ENCODE measurements around the gene VPS37B. TPM values are rescaled to one million over a fixed set of nuclear protein-coding genes. Genes with fewer than 3 reads are reported as not detected.

The VPS37B gene
- total RNA-seq, 2 experiments from 2014 or later, result 97.7 to 104 TPM

- no peak overlapping the region for H3K4me3 Mint-ChIP-seq
- H3K9me3 ChIP-seq (ENCODE audit: control insufficient read depth in 1 of 2, insufficient read depth in 1 of 2, low read length in 2 of 2), result no peaks in the 10 kb centered on the region
- TF ChIP-seq, protein P1, sequence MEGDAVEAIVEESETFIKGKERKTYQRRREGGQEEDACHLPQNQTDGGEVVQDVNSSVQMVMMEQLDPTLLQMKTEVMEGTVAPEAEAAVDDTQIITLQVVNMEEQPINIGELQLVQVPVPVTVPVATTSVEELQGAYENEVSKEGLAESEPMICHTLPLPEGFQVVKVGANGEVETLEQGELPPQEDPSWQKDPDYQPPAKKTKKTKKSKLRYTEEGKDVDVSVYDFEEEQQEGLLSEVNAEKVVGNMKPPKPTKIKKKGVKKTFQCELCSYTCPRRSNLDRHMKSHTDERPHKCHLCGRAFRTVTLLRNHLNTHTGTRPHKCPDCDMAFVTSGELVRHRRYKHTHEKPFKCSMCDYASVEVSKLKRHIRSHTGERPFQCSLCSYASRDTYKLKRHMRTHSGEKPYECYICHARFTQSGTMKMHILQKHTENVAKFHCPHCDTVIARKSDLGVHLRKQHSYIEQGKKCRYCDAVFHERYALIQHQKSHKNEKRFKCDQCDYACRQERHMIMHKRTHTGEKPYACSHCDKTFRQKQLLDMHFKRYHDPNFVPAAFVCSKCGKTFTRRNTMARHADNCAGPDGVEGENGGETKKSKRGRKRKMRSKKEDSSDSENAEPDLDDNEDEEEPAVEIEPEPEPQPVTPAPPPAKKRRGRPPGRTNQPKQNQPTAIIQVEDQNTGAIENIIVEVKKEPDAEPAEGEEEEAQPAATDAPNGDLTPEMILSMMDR (IDR thresholded peaks at IDR 0.05), result no peak
- no peak overlapping the region for H3K27ac ChIP-seq (ENCODE audit: low read depth in 1 of 2, low read length in 2 of 2)
- no peaks in the 10 kb centered on the region for H3K4me1 ChIP-seq (ENCODE audit: insufficient read depth, low read length)
- ATAC-seq (ENCODE audit: poor library complexity) (no peak), DNase-seq (no peak)
- intact Hi-C loops (cut with DNase I, micrococcal nuclease), result no loop called here
- no peaks in the 10 kb centered on the region for H3K4me1 Mint-ChIP-seq (ENCODE audit: low read depth)
- H3K27me3 Mint-ChIP-seq, result no peaks in the 10 kb centered on the region
- H3K36me3 ChIP-seq (ENCODE audit: insufficient read depth, low read length), result no peaks in the 10 kb centered on the region
- H3K9me3 Mint-ChIP-seq, result no peaks in the 10 kb centered on the region
- H3K36me3 Mint-ChIP-seq (ENCODE audit: low read depth), result no peaks in the 10 kb centered on the region
- ChIA-PET POLR2A (no interaction called here), CTCF (no interaction called here)
- H3K4me3 ChIP-seq (ENCODE audit: low read length), result no peak overlapping the region
- H3K27me3 ChIP-seq (ENCODE audit: control insufficient read depth in 1 of 2, insufficient read depth in 2 of 2, low read length in 2 of 2), result no peaks in the 10 kb centered on the region
- H3K27ac Mint-ChIP-seq, result no peak overlapping the region
Observed at GRCh38 chr12:122920687-122921086, 24.8 kb upstream of the VPS37B start.

DNA sequence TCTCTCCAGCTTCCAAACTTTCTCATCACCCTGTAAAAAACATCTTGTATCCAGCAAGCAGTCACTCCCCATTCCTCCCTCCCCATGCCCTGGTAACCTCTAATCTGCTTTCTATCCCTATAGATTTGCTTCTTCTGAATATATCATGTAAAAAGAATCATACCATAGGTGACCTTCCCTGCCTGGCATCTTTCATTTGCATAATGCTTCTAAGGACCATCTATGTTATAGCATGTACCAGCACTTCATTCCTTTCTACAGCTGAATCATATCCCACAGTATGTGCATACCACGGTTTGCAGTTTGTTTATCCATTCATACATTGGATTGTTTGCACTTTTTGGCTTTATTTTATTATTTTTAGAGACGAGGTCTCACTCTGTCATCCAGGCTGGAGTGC is 22.9 kb upstream of the VPS37B start:
- no peaks in the 10 kb centered on the region for H3K4me1 Mint-ChIP-seq (ENCODE audit: low read depth)
- H3K27ac Mint-ChIP-seq, result no peak overlapping the region
- Histone ChIP-seq H3K27ac (ENCODE audit: low read depth in 1 of 2, low read length in 2 of 2) (no peak overlapping the region), H3K4me3 (ENCODE audit: low read length) (no peak overlapping the region), H3K27me3 (ENCODE audit: control insufficient read depth in 1 of 2, insufficient read depth in 2 of 2, low read length in 2 of 2) (no peaks in the 10 kb centered on the region), H3K36me3 (ENCODE audit: insufficient read depth, low read length) (no peaks in the 10 kb centered on the region), H3K9me3 (ENCODE audit: control insufficient read depth in 1 of 2, insufficient read depth in 1 of 2, low read length in 2 of 2) (no peaks in the 10 kb centered on the region), H3K4me1 (ENCODE audit: insufficient read depth, low read length) (no peaks in the 10 kb centered on the region)
- no peaks in the 10 kb centered on the region for H3K27me3 Mint-ChIP-seq
- CTCF ChIA-PET, result no interaction called here
- POLR2A ChIA-PET, result no interaction called here
- no peaks in the 10 kb centered on the region for H3K9me3 Mint-ChIP-seq
- DNase-seq, result no peak
- H3K4me3 Mint-ChIP-seq, result no peak overlapping the region
- intact Hi-C loops (cut with DNase I, micrococcal nuclease), result no loop called here
- TF ChIP-seq, protein P1 (IDR thresholded peaks at IDR 0.05), result no peak
- no peak for ATAC-seq (ENCODE audit: poor library complexity)
- H3K36me3 Mint-ChIP-seq (ENCODE audit: low read depth), result no peaks in the 10 kb centered on the region

- Mint-ChIP-seq H3K27me3 (no peaks in the 10 kb centered on the region), H3K4me1 (ENCODE audit: low read depth) (no peaks in the 10 kb centered on the region), H3K27ac (no peak overlapping the region), H3K4me3 (no peak overlapping the region), H3K36me3 (ENCODE audit: low read depth) (no peaks in the 10 kb centered on the region), H3K9me3 (no peaks in the 10 kb centered on the region)
- TF ChIP-seq, protein P1 (IDR thresholded peaks at IDR 0.05), result no peak
- ATAC-seq (ENCODE audit: poor library complexity) (no peak), DNase-seq (no peak)
- intact Hi-C loops (cut with DNase I, micrococcal nuclease), result no loop called here
- Histone ChIP-seq H3K27me3 (ENCODE audit: control insufficient read depth in 1 of 2, insufficient read depth in 2 of 2, low read length in 2 of 2) (no peaks in the 10 kb centered on the region), H3K36me3 (ENCODE audit: insufficient read depth, low read length) (no peaks in the 10 kb centered on the region), H3K9me3 (ENCODE audit: control insufficient read depth in 1 of 2, insufficient read depth in 1 of 2, low read length in 2 of 2) (no peaks in the 10 kb centered on the region), H3K27ac (ENCODE audit: low read depth in 1 of 2, low read length in 2 of 2) (no peak overlapping the region), H3K4me3 (ENCODE audit: low read length) (no peak overlapping the region), H3K4me1 (ENCODE audit: insufficient read depth, low read length) (no peaks in the 10 kb centered on the region)
- ChIA-PET CTCF (no interaction called here), POLR2A (no interaction called here)
Observed at GRCh38 chr12:122917507-122918121, 21.7 kb upstream of the VPS37B start.

Measured in CD4-positive, alpha-beta T cell (primary cell).